Activated CD8-positive, alpha-beta memory T cell treated with anti-CD3 and anti-CD28 coated beads, Interleukin-2, amount 50 U/mL, for 4 hours (primary cell): ENCODE measurements around the gene NOX1.
"Not testable (repeated sequence)": the region's sequence is repeated elsewhere in the genome, so short reads cannot be mapped to it uniquely, and the experiment has no call there.

Experiments used
- DNase-seq: peaks from one replicate; pipeline ENCODE4 v3.0.0-alpha.2; 2020

Gene NOX1

GRCh38 chrX:100817340-100817739 lies 56.8 kb downstream of the NOX1 start:
- no peak for DNase-seq

DNA sequence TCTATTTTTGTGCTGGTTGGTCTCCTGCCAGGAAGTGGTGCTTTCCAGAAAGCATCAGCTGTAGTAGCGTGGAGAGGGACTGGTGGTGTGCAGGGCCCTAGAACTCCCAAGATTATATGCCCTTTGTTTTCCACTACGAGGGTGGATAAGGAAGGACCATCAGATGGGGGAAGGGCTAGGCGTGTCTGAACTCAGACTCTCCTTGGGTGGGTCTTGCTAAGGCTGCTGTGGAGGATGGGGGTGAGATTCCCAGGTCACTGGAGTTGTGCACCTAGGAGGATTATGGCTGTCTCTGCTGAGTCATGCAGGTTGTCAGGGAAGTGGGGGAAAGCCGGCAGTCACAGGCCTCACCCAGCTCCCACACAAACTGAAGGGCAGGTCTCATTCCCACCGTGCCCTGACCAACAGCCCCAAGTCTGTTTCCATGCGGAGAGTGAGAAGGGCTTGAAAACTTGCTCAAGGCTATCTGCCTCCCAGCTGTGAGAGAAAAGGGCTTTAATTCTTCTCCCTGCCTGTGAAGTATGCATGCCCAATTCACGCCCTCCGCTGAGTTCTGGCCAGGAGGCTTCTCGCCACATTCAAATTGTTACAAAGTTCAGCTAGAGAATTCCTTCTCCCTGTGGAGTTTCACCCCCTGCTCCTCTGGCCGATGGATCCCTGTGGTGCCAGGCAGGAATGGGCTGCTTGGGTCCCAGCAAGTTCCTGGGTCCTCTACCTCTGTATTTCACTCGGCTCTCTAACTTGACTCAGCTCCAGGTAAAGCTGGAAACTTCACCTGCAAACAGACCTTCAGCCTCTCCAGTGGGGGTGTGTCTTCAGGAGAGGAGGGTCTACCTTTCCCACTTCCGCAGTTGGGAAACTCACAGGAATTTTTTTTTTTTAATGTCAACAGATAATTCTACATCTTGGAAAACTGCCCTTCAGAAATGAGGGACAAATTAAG lies 61.7 kb downstream of the NOX1 start:
- DNase-seq = no peak

- not testable (repeated sequence) for DNase-seq
Observed at GRCh38 chrX:100808265-100808664, 65.9 kb downstream of the NOX1 start.

- no peak for DNase-seq
Observed at GRCh38 chrX:100804780-100805179, 69.4 kb downstream of the NOX1 start.

GRCh38 chrX:100802843-100803242 lies 71.3 kb downstream of the NOX1 start:
- DNase-seq = no peak

GRCh38 chrX:100798484-100799214 lies 75.5 kb downstream of the NOX1 start:
- DNase-seq = no peak

GRCh38 chrX:100797359-100797758 lies 76.8 kb downstream of the NOX1 start:
- DNase-seq = no peak

DNA sequence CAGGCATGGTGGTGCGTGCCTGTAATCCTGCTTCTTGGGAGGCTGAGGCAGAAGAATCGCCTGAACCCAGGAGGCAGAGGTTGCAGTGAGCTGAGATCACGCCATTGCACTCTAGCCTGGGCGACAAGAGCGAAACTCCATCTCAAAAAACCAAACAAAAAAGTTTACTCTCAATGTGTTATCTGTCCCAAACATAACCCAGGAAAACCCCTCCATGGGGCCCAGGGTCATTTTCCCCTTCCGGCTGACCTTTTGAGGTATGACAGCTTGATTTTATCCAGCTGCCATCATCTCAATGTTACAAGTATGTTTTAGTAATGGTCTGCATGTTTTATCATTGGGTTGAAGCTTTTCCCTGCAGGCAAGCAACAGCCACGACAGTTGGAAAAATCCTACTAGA lies 77.8 kb downstream of the NOX1 start:
- DNase-seq = not testable (repeated sequence)
